HFF-Myc (cell line): Measurements from ENCODE around the gene SNHG17.

Experiments
- DNase-seq: peaks from one replicate; pipeline ENCODE4 v3.0.0-alpha.2; 2011; ENCODE audit warnings: low read depth; ENCODE audit errors: extremely low read depth
- H3K4me3 ChIP-seq: replicated peaks from 2 replicates; pipeline ENCODE4 v1.5.1; 2011; ENCODE audit warnings: low read depth, mild to moderate bottlenecking, control low read depth, low read length
- TF ChIP-seq, protein P1 (sequence below): IDR thresholded peaks from 2 replicates; pipeline ENCODE4 v1.5.1; 2012; ENCODE audit warnings: mild to moderate bottlenecking, low read depth, low read length, control low read depth; ENCODE audit errors: missing control alignments

The SNHG17 gene

DNA sequence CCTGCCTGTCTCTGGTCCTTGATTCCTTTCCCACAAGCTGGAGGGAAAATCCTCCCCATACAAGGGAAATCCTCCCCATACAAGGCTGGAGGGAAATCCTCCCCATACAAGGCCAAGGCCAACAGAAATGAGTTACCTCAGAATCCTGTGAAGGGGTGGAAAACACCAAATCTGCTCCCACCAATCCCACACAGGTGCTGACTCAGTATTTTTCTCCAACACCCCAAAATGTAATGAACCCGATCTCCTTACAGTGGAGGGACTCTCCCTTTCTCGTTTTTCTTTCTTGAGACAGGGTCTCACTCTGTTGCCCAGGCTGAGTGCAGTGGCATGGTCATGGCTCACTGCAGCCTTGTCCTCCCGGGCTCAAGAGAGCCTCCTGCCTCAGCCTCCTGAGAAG lies 6.3 kb downstream of the SNHG17 start:
- TF ChIP-seq, protein P1, sequence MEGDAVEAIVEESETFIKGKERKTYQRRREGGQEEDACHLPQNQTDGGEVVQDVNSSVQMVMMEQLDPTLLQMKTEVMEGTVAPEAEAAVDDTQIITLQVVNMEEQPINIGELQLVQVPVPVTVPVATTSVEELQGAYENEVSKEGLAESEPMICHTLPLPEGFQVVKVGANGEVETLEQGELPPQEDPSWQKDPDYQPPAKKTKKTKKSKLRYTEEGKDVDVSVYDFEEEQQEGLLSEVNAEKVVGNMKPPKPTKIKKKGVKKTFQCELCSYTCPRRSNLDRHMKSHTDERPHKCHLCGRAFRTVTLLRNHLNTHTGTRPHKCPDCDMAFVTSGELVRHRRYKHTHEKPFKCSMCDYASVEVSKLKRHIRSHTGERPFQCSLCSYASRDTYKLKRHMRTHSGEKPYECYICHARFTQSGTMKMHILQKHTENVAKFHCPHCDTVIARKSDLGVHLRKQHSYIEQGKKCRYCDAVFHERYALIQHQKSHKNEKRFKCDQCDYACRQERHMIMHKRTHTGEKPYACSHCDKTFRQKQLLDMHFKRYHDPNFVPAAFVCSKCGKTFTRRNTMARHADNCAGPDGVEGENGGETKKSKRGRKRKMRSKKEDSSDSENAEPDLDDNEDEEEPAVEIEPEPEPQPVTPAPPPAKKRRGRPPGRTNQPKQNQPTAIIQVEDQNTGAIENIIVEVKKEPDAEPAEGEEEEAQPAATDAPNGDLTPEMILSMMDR: no peak
- H3K4me3 ChIP-seq: peak overlapping the region; percentile 19; the same call in 1 of the 2 replicates
- no peak for DNase-seq

DNA sequence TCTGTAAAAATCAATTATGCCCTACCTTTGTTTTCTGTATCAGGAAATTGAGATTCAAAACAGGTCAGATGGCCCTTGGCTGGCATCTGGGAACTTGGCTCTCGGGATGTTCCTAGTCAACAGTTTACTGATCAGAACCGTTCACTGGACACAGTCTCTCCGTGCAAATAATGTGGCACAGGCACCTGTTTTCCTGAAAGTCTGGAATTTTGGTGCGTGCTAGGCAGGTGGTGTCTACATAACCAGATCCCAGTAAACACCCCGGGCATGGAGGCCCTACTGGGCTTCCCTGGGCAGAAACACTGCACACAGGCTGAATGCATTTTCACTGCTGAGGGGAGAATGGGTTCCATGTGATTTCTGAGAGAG lies 7.5 kb downstream of the SNHG17 start:
- H3K4me3 ChIP-seq: no peak overlapping the region
- no peak for DNase-seq

DNA sequence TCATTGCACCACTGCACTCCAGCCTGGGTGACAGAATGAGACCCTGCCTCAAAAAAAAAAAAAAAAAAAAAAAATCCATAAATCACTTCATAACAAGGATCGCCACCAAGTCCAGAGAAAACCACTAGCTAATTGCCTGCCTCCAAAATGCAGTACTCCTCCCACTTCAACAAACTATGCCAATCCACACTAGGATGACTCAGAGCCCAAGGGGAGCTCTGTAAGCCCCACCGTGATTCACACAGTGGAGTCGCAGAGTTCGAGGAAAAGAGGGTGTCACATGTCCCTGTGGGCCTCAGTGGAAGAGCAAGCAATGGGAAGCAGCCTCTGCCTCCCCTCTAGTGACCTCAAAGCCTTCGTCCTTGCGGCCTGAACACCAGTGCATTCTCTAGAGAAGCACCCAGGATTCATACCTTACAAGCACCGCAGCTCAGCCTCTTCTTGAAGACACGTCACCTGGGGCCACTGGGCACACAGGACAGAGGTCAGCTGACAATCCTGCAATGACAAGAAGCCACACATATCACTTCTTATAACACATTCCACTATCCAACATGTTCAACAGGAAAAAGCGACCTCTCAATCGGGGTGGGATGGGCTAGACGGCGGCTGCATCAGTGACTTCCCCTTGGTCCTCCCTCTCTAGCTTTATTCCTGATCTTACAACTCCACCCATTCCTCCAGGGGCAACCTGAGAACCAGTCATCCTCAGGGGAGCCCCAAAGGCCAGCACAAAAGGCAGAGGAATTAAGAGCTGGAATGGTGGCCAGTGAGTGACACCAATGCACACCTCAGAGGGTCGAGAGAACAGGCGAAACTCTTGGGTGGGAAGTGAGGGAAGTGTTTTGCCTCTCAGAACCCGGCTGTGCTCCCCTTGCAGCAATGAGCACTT lies 8.9 kb downstream of the SNHG17 start:
- peak; percentile 68 for DNase-seq
- no peak overlapping the region for H3K4me3 ChIP-seq
- TF ChIP-seq, protein P1: no peak

More for the DNA sequence above, 7.5 kb downstream of the SNHG17 start:
- TF ChIP-seq, protein P1: no peak

DNA sequence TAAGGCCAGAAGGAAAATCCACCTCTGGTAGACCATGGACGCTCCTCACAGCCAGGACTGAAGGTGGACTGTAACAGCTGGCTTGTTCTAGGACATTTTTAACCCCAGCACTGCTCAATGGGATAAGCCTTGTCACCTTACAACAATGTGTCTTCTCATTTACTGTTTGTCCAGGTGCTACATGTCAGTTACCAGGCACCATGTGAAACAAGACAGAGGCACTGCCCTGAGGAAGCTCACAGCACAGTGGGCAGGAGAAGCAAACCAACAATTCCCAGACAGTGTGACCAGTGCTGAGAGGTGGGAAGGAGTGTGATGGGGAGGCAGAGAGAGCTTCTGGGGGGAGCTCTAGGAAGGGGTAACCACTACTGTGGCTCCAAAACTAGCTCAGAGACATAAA lies 10.7 kb downstream of the SNHG17 start:
- DNase-seq: no peak
- TF ChIP-seq, protein P1: no peak

GRCh38 chr20:38423541-38423940 lies 11.6 kb downstream of the SNHG17 start:
- H3K4me3 ChIP-seq: no peak overlapping the region
- DNase-seq: no peak
- TF ChIP-seq, protein P1: no peak

More for the DNA sequence above, 10.7 kb downstream of the SNHG17 start:
- H3K4me3 ChIP-seq: no peak overlapping the region

DNA sequence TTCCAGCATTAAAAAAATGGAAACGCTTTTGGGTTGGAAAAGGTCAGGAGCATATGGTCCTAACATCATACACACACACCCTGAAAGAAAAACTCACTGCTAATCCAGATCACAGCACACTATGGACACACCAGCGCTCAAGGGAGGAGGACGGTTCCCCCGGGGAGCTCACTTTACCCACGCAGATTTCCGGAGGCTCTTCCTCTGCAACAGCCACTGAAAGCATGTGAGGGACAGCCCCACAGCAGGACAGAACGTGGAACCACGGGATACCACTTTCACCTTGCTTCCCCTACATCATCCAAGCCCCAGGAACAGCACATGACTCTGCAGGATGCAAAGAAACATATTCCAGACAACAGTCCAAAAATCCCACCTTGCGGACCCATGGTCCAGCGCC lies 13.2 kb downstream of the SNHG17 start:
- no peak for DNase-seq
- no peak overlapping the region for H3K4me3 ChIP-seq
- TF ChIP-seq, protein P1: no peak
